Endodermal cell (in vitro differentiated cells): Measurements from ENCODE around the gene PARP14. TPM values are rescaled to one million over a fixed set of nuclear protein-coding genes. Genes with fewer than 3 reads are reported as not detected.

Experiments used
- DNase-seq: peaks from one replicate; pipeline ENCODE4 v3.0.0-alpha.2; 2017
- H3K27ac ChIP-seq: 2 replicates; pipeline ENCODE4 v1.5.1; 2013; ENCODE audit warnings: mild to moderate bottlenecking, low read depth, low read length, moderate library complexity
- H3K27me3 ChIP-seq: 2 replicates; pipeline ENCODE4 v1.6.1; 2013; ENCODE audit warnings: mild to moderate bottlenecking, low read length, moderate library complexity; ENCODE audit not compliant: insufficient read depth, control insufficient read depth, poor library complexity, severe bottlenecking
- H3K36me3 ChIP-seq: 2 replicates; pipeline ENCODE4 v1.7.0; 2013; ENCODE audit warnings: mild to moderate bottlenecking, low read length, moderate library complexity; ENCODE audit not compliant: control insufficient read depth, insufficient read depth
- H3K4me1 ChIP-seq: one replicate; pipeline ENCODE4 v1.7.0; 2013; ENCODE audit warnings: low read length; ENCODE audit not compliant: control insufficient read depth, insufficient read depth
- H3K4me3 ChIP-seq: 2 replicates; pipeline ENCODE4 v1.5.1; 2013; ENCODE audit warnings: mild to moderate bottlenecking, low read length, moderate library complexity
- H3K9ac ChIP-seq: 2 replicates; pipeline ENCODE4 v1.6.1; 2013; ENCODE audit warnings: mild to moderate bottlenecking, low read length, moderate library complexity; ENCODE audit not compliant: poor library complexity, severe bottlenecking; ENCODE audit errors: extremely low read depth
- H3K9me3 ChIP-seq: 2 replicates; pipeline ENCODE4 v1.6.1; 2013; ENCODE audit warnings: mild to moderate bottlenecking, low read length, moderate library complexity; ENCODE audit not compliant: control insufficient read depth
- H3K27ac Mint-ChIP-seq: 2 replicates; pipeline ENCODE4 v1.8.0; 2020; ENCODE audit warnings: mixed read lengths
- H3K27me3 Mint-ChIP-seq: 2 replicates; pipeline ENCODE4 v1.8.0; 2021; ENCODE audit warnings: mild to moderate bottlenecking, mixed read lengths; ENCODE audit not compliant: insufficient read depth
- H3K36me3 Mint-ChIP-seq: 2 replicates; pipeline ENCODE4 v1.8.0; 2020; ENCODE audit warnings: low read depth, mixed read lengths
- H3K4me1 Mint-ChIP-seq: 2 replicates; pipeline ENCODE4 v1.8.0; 2020; ENCODE audit warnings: mixed read lengths
- H3K4me3 Mint-ChIP-seq: 2 replicates; pipeline ENCODE4 v1.8.0; 2020; ENCODE audit warnings: mild to moderate bottlenecking, moderate library complexity, mixed read lengths
- H3K9me3 Mint-ChIP-seq: 2 replicates; pipeline ENCODE4 v1.8.0; 2020; ENCODE audit warnings: mild to moderate bottlenecking, mixed read lengths
- CTCF ChIP-seq: fragments of 200-600 bp; sonication (generic); conservative IDR thresholded peaks from 2 replicates; pipeline ENCODE4 v1.5.0; 2021; ENCODE audit warnings: antibody characterized with exemption, mild to moderate bottlenecking
- WGBS, 2 experiments: methylation state at CpG; one replicate each; pipeline versions ENCODE4 v1.1.5 to v1.1.7; 2013; ENCODE audit warnings: missing lambda C conversion rate in 2 of 2, mixed read lengths in 1 of 2; ENCODE audit not compliant: insufficient coverage in 1 of 2, insufficient read length in 1 of 2; 5-methylcytosine and 5-hydroxymethylcytosine counted together
- total RNA-seq, 2 donors: library from RNA; stranded (reverse); fragmentation: NEBNext Ultra II Directional in 1 of 2; extraction: Animal tissue kit (Norgen Biotek cat#: 25700) in 1 of 2; gene quantifications; 2 replicates in 1 of 2; 3 replicates in 1 of 2; pipeline ENCODE4 v1.2.1, GENCODE V29; 2021

Gene PARP14
- total RNA-seq, 2 donors from 2014 or later: 16.4 to 19.1 TPM

- Mint-ChIP-seq H3K4me3 (no peak overlapping the region), H3K36me3 (peaks cover 15% of the 10 kb centered on the region), H3K27ac (no peak overlapping the region), H3K9me3 (no peaks in the 10 kb centered on the region), H3K27me3 (no peaks in the 10 kb centered on the region), H3K4me1 (peaks cover 2% of the 10 kb centered on the region)
- H3K9ac ChIP-seq: no peak overlapping the region
- DNase-seq: peak; percentile 76
- no peaks in the 10 kb centered on the region for H3K9me3 ChIP-seq
- no peak overlapping the region for H3K4me3 ChIP-seq
- peak; percentile 92 for TF ChIP-seq CTCF
- peaks cover 5% of the 10 kb centered on the region for H3K4me1 ChIP-seq
- H3K36me3 ChIP-seq: peaks cover 13% of the 10 kb centered on the region
- no peaks in the 10 kb centered on the region for H3K27me3 ChIP-seq
- 84 to 87% methylated on average over 5 of the region's 5 CpGs for WGBS, 2 experiments
- H3K27ac ChIP-seq: no peak overlapping the region
These were observed 74.3 kb downstream of the PARP14 start for GRCh38 chr3:122754929-122755328.

- H3K9me3 ChIP-seq: no peaks in the 10 kb centered on the region
- H3K36me3 ChIP-seq: peaks cover 13% of the 10 kb centered on the region
- 90 to 96% methylated on average over 2 of the region's 2 CpGs for WGBS, 2 experiments
- H3K27ac Mint-ChIP-seq: no peak overlapping the region
- no peak overlapping the region for H3K27ac ChIP-seq
- H3K4me1 Mint-ChIP-seq: peaks cover 6% of the 10 kb centered on the region
- no peaks in the 10 kb centered on the region for H3K27me3 ChIP-seq
- no peaks in the 10 kb centered on the region for H3K9me3 Mint-ChIP-seq
- H3K9ac ChIP-seq: no peak overlapping the region
- no peak for TF ChIP-seq CTCF
- DNase-seq: no peak
- no peaks in the 10 kb centered on the region for H3K27me3 Mint-ChIP-seq
- peaks cover 13% of the 10 kb centered on the region for H3K36me3 Mint-ChIP-seq
- peaks cover 6% of the 10 kb centered on the region for H3K4me1 ChIP-seq
- no peak overlapping the region for H3K4me3 ChIP-seq
- no peak overlapping the region for H3K4me3 Mint-ChIP-seq
These were observed 74.9 kb downstream of the PARP14 start for GRCh38 chr3:122755491-122755890.

- Mint-ChIP-seq H3K36me3 (peaks cover 5% of the 10 kb centered on the region), H3K4me1 (peaks cover 16% of the 10 kb centered on the region), H3K4me3 (no peak overlapping the region), H3K27me3 (no peaks in the 10 kb centered on the region), H3K27ac (no peak overlapping the region), H3K9me3 (no peaks in the 10 kb centered on the region)
- H3K4me3 ChIP-seq: no peak overlapping the region
- peaks cover 9% of the 10 kb centered on the region for H3K36me3 ChIP-seq
- no peaks in the 10 kb centered on the region for H3K27me3 ChIP-seq
- H3K27ac ChIP-seq: no peak overlapping the region
- no peaks in the 10 kb centered on the region for H3K9me3 ChIP-seq
- H3K9ac ChIP-seq: no peak overlapping the region
- no peak for DNase-seq
- H3K4me1 ChIP-seq: peaks cover 6% of the 10 kb centered on the region
- no peak for TF ChIP-seq CTCF
- WGBS, 2 experiments: 98 to 100% methylated on average over 1 to 3 of the region's 3 CpGs
These were observed 78.4 kb downstream of the PARP14 start for GRCh38 chr3:122758877-122759560.
